ENCODE results near the gene URM1.

Gene URM1

GRCh38 chr9:128372784-128373183, 1.6 kb downstream of the URM1 start:
- TF ChIP-seq REST (IDR thresholded peaks at IDR 0.05; ENCODE audit: insufficient read depth in 1 of 2, low read depth in 2 of 2, low read length in 2 of 2) (no peak), FOXP2 (optimal IDR thresholded peaks at IDR 0.05; ENCODE audit: borderline replicate concordance, extremely low read depth, extremely low read length, insufficient read depth) (no peak), POLR2AphosphoS5 (IDR thresholded peaks at IDR 0.05; ENCODE audit: low read depth, low read length) (no peak), SIN3A (IDR thresholded peaks at IDR 0.05; ENCODE audit: borderline replicate concordance, insufficient read depth, low read length) (no peak), TAF1 (IDR thresholded peaks at IDR 0.05; ENCODE audit: borderline replicate concordance, insufficient read depth, low read length) (no peak)

GRCh38 chr9:128374221-128374675, 3.1 kb downstream of the URM1 start:
- TF ChIP-seq TAF1 (IDR thresholded peaks at IDR 0.05; ENCODE audit: borderline replicate concordance, insufficient read depth, low read length) (no peak), REST (IDR thresholded peaks at IDR 0.05; ENCODE audit: insufficient read depth in 1 of 2, low read depth in 2 of 2, low read length in 2 of 2) (no peak), SIN3A (IDR thresholded peaks at IDR 0.05; ENCODE audit: borderline replicate concordance, insufficient read depth, low read length) (no peak), POLR2AphosphoS5 (IDR thresholded peaks at IDR 0.05; ENCODE audit: low read depth, low read length) (no peak), FOXP2 (optimal IDR thresholded peaks at IDR 0.05; ENCODE audit: borderline replicate concordance, extremely low read depth, extremely low read length, insufficient read depth) (no peak)

GRCh38 chr9:128375865-128376264, 4.7 kb downstream of the URM1 start:
- TF ChIP-seq TAF1 (IDR thresholded peaks at IDR 0.05; ENCODE audit: borderline replicate concordance, insufficient read depth, low read length) (no peak), SIN3A (IDR thresholded peaks at IDR 0.05; ENCODE audit: borderline replicate concordance, insufficient read depth, low read length) (no peak), POLR2AphosphoS5 (IDR thresholded peaks at IDR 0.05; ENCODE audit: low read depth, low read length) (no peak), FOXP2 (optimal IDR thresholded peaks at IDR 0.05; ENCODE audit: borderline replicate concordance, extremely low read depth, extremely low read length, insufficient read depth) (no peak), REST (IDR thresholded peaks at IDR 0.05; ENCODE audit: insufficient read depth in 1 of 2, low read depth in 2 of 2, low read length in 2 of 2) (no peak)

- TF ChIP-seq REST (IDR thresholded peaks at IDR 0.05; ENCODE audit: insufficient read depth in 1 of 2, low read depth in 2 of 2, low read length in 2 of 2) = no peak
Observed at GRCh38 chr9:128382261-128382660, 11.1 kb downstream of the URM1 start.

GRCh38 chr9:128383007-128383753, 12.0 kb downstream of the URM1 start:
- TF ChIP-seq REST (IDR thresholded peaks at IDR 0.05; ENCODE audit: insufficient read depth in 1 of 2, low read depth in 2 of 2, low read length in 2 of 2) (no peak), POLR2AphosphoS5 (IDR thresholded peaks at IDR 0.05; ENCODE audit: low read depth, low read length) (no peak), FOXP2 (optimal IDR thresholded peaks at IDR 0.05; ENCODE audit: borderline replicate concordance, extremely low read depth, extremely low read length, insufficient read depth) (no peak), SIN3A (IDR thresholded peaks at IDR 0.05; ENCODE audit: borderline replicate concordance, insufficient read depth, low read length) (no peak), TAF1 (IDR thresholded peaks at IDR 0.05; ENCODE audit: borderline replicate concordance, insufficient read depth, low read length) (no peak)

Measured in PFSK-1 (cell line).